Memory B cell (primary cell): ENCODE results near the gene SLC12A6.

Source experiments
- ATAC-seq: fragments of 150-1000 bp; cut with Tn5 transposase; 2 replicates; pipeline ENCODE4 v1.10.0; 2021; ENCODE audit warnings: low read depth, mild to moderate bottlenecking, moderate library complexity
- DNase-seq, 2 donors: peaks; one replicate each; pipeline ENCODE4 v3.0.0; 2022; ENCODE audit warnings: low spot score in 2 of 2
- H3K27ac Mint-ChIP-seq: one replicate; pipeline ENCODE4 v1.8.0; 2022; ENCODE audit warnings: mild to moderate bottlenecking, moderate library complexity, mixed read lengths
- H3K27me3 Mint-ChIP-seq: one replicate; pipeline ENCODE4 v1.8.0; 2022; ENCODE audit warnings: mixed read lengths
- H3K36me3 Mint-ChIP-seq: one replicate; pipeline ENCODE4 v1.8.0; 2022; ENCODE audit warnings: mild to moderate bottlenecking, mixed read lengths
- H3K4me1 Mint-ChIP-seq: one replicate; pipeline ENCODE4 v1.8.0; 2022; ENCODE audit warnings: mixed read lengths
- H3K4me3 Mint-ChIP-seq: one replicate; pipeline ENCODE4 v1.8.0; 2022; ENCODE audit warnings: mild to moderate bottlenecking, moderate library complexity, mixed read lengths
- H3K9me3 Mint-ChIP-seq: one replicate; pipeline ENCODE4 v1.8.0; 2022; ENCODE audit warnings: mixed read lengths

SLC12A6 gene

DNA sequence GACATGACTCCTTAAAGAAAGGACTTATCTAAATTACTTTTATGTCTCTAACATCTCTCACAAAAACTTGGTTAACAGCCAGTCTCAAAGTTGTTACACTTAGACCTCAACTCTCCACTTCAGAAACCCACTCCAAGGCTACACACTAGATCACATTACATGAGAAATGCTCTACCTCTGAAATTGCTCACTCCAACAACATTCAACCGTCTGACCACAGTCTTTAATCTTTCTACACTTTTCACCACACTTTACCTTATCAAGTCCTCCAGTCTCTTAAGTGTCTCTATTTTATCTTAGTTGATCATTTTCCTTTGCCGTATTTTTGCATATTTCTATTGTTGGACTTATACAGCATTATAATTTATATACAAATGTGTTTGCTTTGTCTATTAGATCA is 5.8 kb downstream of the SLC12A6 start:
- Mint-ChIP-seq H3K4me3 (peak overlapping the region; percentile 6), H3K27me3 (no peaks in the 10 kb centered on the region), H3K4me1 (peaks cover 38% of the 10 kb centered on the region), H3K27ac (peak overlapping the region; percentile 56), H3K9me3 (no peaks in the 10 kb centered on the region), H3K36me3 (peaks cover 7% of the 10 kb centered on the region)
- no peak for ATAC-seq
- DNase-seq, result no peak

DNA sequence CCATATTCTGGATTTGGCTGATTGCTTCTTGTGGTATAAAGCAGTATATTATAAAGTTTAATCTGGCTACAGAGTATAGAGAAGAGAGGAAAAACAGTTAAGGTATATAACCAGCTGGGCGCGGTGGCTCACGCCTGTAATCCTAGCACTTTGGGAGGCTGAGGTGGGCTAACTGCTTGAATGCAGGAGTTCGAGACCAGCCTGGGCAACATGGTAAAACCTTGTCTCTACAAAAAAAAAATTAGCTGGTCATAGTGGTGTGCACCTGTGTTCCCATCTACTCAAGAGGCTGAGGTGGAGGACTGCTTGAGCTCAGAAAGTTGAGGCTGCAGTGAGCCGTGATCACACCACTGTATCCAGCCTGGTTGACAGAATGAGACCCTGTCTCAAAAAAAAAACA is 7.3 kb downstream of the SLC12A6 start:
- Mint-ChIP-seq H3K4me3 (peak overlapping the region; percentile 46), H3K27ac (peak overlapping the region; percentile 70), H3K4me1 (peaks cover 37% of the 10 kb centered on the region), H3K27me3 (no peaks in the 10 kb centered on the region), H3K9me3 (no peaks in the 10 kb centered on the region), H3K36me3 (peaks cover 7% of the 10 kb centered on the region)
- DNase-seq (no peak), ATAC-seq (no peak)

DNA sequence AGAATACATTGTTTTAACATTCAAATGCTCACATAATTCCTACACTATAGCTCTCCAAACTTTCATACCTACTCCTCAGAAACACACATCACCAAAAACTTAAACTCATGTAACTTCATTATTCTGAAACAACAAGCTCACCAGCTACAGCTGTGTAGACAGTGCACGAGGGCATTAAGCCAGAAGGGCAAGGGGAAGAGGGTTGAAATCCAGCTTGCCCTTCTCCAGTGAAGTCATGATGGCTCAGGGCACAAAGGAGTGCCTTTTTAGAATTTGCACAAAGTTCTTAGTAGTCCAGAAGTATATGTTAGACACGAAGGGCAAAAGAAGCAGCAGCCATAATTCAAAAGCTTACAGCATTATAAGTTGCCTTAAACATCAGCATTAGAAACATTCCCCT is 8.6 kb downstream of the SLC12A6 start:
- Mint-ChIP-seq H3K36me3 (peaks cover 7% of the 10 kb centered on the region), H3K4me3 (peak overlapping the region; percentile 19), H3K9me3 (no peaks in the 10 kb centered on the region), H3K27me3 (no peaks in the 10 kb centered on the region), H3K4me1 (peaks cover 36% of the 10 kb centered on the region), H3K27ac (peak overlapping the region; percentile 70)
- ATAC-seq (no peak), DNase-seq (no peak)

DNA sequence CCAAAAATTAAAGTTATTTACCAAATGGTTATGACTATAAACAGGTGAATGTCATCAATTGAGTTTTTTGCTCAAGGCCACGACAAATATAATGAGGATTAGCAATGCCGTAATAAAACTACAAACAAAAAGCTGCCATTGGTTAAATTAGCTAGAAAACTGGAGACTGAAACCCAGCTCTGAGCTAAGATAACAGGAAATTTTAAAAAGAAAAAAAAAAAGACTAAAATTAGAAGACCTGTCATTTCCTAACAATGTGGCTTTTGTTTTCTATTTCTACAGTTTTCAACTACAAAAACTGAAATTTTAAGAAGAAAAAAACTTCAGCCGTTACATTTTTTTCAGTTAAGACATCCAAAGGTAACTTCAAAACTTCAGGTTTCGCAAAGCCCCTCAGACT is 9.7 kb downstream of the SLC12A6 start:
- Mint-ChIP-seq H3K27me3 (no peaks in the 10 kb centered on the region), H3K4me3 (peak overlapping the region; percentile 24), H3K36me3 (peaks cover 8% of the 10 kb centered on the region), H3K27ac (peak overlapping the region; percentile 70), H3K9me3 (peaks cover 1% of the 10 kb centered on the region), H3K4me1 (peaks cover 36% of the 10 kb centered on the region)
- DNase-seq (no peak), ATAC-seq (peak; percentile 23)

DNA sequence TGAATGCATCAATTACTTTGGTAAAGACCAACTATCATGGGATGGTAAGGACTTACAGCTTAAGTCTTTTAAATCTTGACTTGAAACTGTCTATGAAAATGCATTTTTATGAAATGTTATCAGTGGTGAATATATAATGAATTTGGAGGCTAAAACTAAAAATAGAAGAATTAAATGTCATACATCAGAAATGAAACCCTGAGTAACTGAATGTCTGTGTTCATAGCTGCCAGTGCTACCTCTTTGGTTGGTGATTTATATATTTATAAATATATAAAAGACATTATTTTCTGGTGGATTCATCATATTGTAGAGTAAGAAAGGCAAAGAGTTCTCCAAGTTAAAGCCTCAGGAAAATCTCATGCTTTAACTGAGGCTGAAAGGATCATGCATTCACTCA is 12.2 kb downstream of the SLC12A6 start:
- H3K36me3 Mint-ChIP-seq, result peaks cover 10% of the 10 kb centered on the region
- ATAC-seq (no peak), DNase-seq (no peak)
- peaks cover 35% of the 10 kb centered on the region for H3K4me1 Mint-ChIP-seq
- H3K27me3 Mint-ChIP-seq, result no peaks in the 10 kb centered on the region
- H3K27ac Mint-ChIP-seq, result peak overlapping the region; percentile 38
- no peak overlapping the region for H3K4me3 Mint-ChIP-seq
- peaks cover 2% of the 10 kb centered on the region for H3K9me3 Mint-ChIP-seq

DNA sequence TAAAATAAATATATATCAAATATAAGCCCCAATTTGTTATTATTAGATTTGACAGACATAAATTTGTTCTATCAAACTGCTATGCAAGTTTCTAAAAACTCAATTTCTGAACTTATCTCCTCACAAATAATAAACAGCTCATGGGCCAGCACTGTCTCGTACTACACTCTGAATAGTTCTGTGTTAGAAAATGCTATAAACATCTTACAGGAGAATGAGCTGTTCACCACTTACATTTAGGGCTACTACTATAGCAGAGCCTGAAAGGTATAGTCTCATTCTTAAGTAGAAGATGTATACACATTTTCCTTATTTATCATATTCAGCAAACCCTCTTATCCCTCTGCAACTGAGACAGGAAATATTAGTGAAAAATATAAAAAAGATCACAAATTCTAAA is 12.6 kb downstream of the SLC12A6 start:
- peaks cover 36% of the 10 kb centered on the region for H3K4me1 Mint-ChIP-seq

DNA sequence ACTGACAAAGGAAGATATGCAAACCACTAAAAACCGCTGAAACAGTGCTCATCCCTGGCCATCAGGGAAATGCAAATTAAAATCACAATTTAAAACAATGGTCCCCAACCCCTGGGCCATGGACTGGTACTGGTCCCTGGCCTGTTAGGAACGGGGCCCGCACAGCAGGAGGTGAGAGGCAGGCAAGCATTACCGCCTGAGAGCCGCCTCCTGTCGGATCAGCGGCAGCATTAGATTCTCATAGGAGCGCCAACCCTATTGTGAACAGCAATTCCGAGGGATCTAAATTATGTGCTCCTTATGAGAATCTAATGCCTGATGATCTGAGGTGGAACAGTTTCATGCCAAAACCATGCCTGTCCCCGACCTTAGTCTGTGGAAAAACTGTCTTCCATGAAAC is 14.4 kb downstream of the SLC12A6 start:
- ATAC-seq, result no peak
- Mint-ChIP-seq H3K9me3 (peaks cover 2% of the 10 kb centered on the region), H3K36me3 (peaks cover 9% of the 10 kb centered on the region), H3K27me3 (no peaks in the 10 kb centered on the region), H3K4me3 (no peak overlapping the region), H3K27ac (no peak overlapping the region), H3K4me1 (peaks cover 34% of the 10 kb centered on the region)
- no peak for DNase-seq

More for the DNA sequence above, 12.6 kb downstream of the SLC12A6 start:
- no peak for ATAC-seq
- no peak for DNase-seq
- Mint-ChIP-seq H3K36me3 (peaks cover 9% of the 10 kb centered on the region), H3K4me3 (no peak overlapping the region), H3K27ac (peak overlapping the region; percentile 38), H3K9me3 (peaks cover 2% of the 10 kb centered on the region), H3K27me3 (no peaks in the 10 kb centered on the region)

DNA sequence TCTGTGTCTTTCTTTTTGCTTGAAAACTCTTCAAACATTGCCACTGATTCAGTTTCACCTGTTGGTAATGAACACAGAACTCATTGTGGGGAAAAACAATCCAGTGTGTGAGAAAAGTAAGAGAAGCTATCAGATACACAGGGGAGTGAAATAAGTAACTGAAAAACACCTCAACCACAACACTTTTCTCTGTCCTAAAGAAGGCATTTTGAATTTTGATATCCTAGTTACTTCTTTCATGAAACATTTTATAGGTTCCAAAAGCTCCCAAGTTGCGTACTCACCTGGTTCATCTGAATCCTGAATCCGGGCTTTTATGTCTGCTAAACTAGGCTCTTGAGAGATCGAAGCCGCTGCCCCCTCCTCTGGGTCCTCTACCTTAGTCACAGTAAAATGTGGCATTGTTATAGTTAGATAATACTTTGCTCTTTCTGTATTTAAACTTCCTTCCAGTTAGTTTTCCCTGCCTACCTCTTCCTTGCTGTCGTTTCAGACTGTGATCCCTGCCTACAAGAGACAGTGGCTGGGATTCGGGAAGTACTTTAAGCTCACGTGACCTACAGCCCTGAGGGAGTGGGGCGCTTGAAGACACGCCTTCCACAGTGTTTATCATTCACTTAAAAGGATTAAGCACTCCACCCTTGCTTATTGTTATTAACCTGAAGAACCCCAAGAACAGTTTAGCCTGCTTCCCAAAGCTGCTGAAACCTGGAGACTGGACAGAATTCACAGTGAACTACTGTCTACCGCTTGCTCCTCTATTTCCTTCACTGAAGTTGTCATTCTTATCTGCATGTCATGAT is 19.1 kb downstream of the SLC12A6 start:
- Mint-ChIP-seq H3K36me3 (peaks cover 16% of the 10 kb centered on the region), H3K4me1 (peaks cover 31% of the 10 kb centered on the region), H3K9me3 (peaks cover 2% of the 10 kb centered on the region), H3K27ac (peak overlapping the region; percentile 82), H3K27me3 (no peaks in the 10 kb centered on the region), H3K4me3 (peak overlapping the region; percentile 97)
- ATAC-seq, result peak; percentile 87
- DNase-seq, result no peak

DNA sequence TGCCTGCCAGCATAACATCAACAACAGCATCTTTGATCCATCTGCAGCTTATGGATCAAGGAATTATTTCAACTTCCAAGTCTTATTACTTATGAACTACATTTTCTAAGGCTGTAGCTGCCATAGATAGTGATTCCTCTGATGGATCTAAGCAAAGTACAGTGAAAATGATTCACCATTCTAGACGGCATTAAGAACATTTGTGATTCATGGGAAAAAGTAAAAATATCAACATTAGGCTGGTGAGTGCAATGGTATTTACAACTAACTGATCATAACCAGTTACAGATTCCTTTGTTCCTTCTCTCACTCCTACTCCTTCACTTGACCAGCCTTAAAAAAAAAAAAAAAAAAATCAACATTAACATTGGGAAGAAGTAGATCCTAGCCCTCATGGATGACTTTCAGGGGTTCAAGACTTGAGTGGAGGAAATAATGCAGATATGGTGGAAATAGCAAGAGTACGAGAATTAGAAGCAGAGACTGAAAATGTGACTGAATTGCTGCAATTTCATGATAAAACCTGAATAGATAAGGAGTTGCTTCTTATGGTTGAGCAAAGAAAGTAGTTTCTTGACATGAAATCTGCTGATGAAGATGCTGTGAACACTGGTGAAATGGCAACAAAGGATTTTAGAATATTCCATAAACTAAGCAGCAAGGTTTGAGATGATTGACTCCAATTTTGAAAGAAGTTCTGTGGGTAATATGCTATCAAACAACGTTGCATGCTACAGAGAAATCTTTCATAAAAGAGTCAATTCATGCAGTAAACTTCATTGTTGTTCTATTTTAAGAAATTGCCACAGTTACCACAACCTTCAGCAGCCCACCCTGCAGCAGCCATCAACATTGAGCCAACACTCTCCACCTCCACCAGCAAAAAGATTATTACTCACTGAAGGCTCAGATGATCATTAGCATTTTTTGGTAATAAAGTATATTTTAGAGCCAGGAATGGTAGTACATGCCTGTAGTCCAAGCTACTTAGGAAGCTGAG is 22.8 kb downstream of the SLC12A6 start:
- Mint-ChIP-seq H3K27me3 (no peaks in the 10 kb centered on the region), H3K9me3 (no peaks in the 10 kb centered on the region), H3K4me3 (no peak overlapping the region), H3K27ac (peak overlapping the region; percentile 24), H3K36me3 (peaks cover 17% of the 10 kb centered on the region), H3K4me1 (peaks cover 28% of the 10 kb centered on the region)
- no peak for DNase-seq
- no peak for ATAC-seq

DNA sequence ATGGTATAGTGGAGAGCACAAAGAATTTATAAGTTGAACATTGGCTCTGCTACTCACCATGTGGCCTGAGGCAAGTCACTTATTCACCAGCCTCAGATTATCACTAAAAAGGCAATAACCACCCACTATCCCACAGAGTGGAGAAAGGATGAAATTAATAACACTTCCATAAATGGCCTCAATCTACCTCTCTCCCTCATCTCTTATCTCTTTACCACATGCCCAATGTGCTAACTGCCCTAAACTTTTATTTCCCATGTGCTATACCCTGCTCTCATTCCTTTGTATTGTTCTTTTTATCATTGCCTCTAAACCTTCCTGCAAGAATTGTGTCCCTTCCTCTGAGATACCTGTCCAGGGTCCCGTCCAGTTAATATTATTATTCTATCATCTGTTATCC is 26.0 kb downstream of the SLC12A6 start:
- Mint-ChIP-seq H3K27me3 (no peaks in the 10 kb centered on the region), H3K4me1 (peaks cover 26% of the 10 kb centered on the region), H3K9me3 (peaks cover 2% of the 10 kb centered on the region), H3K36me3 (peaks cover 25% of the 10 kb centered on the region), H3K4me3 (no peak overlapping the region), H3K27ac (no peak overlapping the region)
- no peak for DNase-seq
- ATAC-seq, result no peak

DNA sequence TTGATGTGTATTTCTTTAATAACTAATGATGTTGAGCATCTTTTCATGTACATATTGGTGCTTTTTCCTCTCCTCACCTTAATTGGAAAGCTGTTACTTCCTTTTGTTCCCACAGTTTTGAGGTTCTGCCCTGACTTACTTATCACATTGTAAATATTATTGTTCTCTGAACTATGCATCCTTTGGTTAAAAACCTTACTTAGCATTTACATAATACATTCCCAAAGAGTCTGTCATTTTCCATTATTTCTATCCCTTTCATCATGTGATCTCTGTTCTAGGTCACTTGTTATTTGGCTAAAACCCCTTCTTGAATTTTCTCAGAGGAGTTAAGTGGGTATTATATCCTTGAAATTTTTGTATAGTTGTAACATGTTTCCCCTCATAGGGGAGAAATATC is 33.0 kb downstream of the SLC12A6 start:
- peaks cover 2% of the 10 kb centered on the region for H3K9me3 Mint-ChIP-seq
- H3K4me1 Mint-ChIP-seq, result peaks cover 37% of the 10 kb centered on the region
- no peaks in the 10 kb centered on the region for H3K27me3 Mint-ChIP-seq
- no peak overlapping the region for H3K4me3 Mint-ChIP-seq
- H3K36me3 Mint-ChIP-seq, result peaks cover 21% of the 10 kb centered on the region
- DNase-seq, result no peak
- no peak for ATAC-seq
- peak overlapping the region; percentile 21 for H3K27ac Mint-ChIP-seq

DNA sequence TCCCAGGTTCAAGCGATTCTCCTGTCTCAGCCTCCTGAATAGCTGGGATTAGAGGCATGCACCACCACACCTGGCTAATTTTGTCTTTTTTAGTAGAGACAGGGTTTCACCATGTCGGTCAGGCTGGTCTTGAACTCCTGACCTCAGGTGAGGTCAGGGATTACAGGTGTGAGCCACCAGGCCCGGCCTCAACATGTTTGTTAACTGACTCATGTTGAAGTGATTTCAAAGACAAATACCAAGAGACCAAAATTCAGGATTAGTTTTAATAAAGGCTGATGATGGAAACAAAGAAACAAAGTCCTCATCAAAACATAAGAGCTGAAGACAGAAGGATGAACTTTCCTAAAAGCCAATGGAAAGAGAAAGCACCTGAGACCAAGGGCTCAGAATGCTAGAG is 36.5 kb downstream of the SLC12A6 start:
- DNase-seq (no peak), ATAC-seq (no peak)
- H3K4me1 Mint-ChIP-seq, result peaks cover 48% of the 10 kb centered on the region
- no peaks in the 10 kb centered on the region for H3K9me3 Mint-ChIP-seq
- H3K27me3 Mint-ChIP-seq, result no peaks in the 10 kb centered on the region
- no peak overlapping the region for H3K27ac Mint-ChIP-seq
- peaks cover 14% of the 10 kb centered on the region for H3K36me3 Mint-ChIP-seq
- no peak overlapping the region for H3K4me3 Mint-ChIP-seq

DNA sequence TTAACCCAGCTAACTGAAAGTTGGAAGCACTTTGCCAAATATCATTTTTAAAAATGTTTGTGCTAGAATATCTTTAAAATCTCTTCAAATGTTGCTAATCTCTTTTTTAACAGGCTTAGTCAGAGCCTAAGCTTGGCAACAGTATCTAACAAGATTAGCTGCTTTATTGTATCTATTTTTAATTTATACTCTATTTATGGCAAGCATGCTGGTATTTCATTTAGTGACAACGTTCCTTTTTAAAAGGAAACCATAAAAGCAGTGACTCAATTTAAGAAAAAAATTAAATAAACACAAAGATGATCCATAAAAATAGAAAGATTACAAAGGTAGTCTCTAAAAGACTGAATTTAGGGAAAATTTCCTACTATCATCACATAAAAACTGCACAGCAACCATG is 40.5 kb downstream of the SLC12A6 start:
- Mint-ChIP-seq H3K4me3 (no peak overlapping the region), H3K27me3 (no peaks in the 10 kb centered on the region), H3K9me3 (no peaks in the 10 kb centered on the region), H3K4me1 (peaks cover 33% of the 10 kb centered on the region), H3K36me3 (peaks cover 13% of the 10 kb centered on the region), H3K27ac (no peak overlapping the region)
- ATAC-seq (no peak), DNase-seq (no peak)

DNA sequence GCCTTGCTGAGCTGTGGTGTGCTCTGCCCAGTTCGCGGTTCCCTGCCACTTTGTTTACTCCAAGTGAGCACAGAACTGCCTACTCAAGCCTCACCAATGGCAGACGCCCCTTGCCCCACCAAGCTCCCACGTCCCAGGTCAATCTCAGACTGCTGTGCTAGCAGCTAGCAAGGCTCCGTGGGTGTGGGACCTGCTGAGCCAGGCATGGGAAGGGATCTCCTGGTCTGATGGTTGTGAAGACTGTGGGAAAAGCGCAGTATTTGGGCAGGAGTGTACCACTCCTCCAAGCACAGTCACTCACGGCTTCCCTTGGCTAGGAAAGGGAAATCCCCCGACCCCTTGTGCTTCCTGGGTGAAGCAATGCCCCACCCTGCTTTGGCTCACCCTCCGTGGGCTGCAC is 45.0 kb downstream of the SLC12A6 start:
- no peak for DNase-seq
- H3K27ac Mint-ChIP-seq, result no peak overlapping the region
- no peak for ATAC-seq

More for the DNA sequence above, 45.0 kb downstream of the SLC12A6 start:
- Mint-ChIP-seq H3K36me3 (peaks cover 18% of the 10 kb centered on the region), H3K9me3 (peaks cover 7% of the 10 kb centered on the region), H3K4me3 (no peak overlapping the region), H3K4me1 (peaks cover 22% of the 10 kb centered on the region), H3K27me3 (no peaks in the 10 kb centered on the region)
